K562 (cell line): ENCODE data around the gene CCT3. TPM values are rescaled to one million over a fixed set of nuclear protein-coding genes. Genes with fewer than 3 reads are reported as not detected.

Experiments
- ATF2 ChIP-seq: sonication (generic); formaldehyde crosslinking; IDR thresholded peaks from 2 replicates; pipeline ENCODE4 v1.8.1; 2022; ENCODE audit warnings: missing genetic modification reagents
- BACH1 ChIP-seq: fragments of 200-800 bp; sonication (Bioruptor generic); IDR thresholded peaks from 2 replicates; pipeline ENCODE4 v1.6.1; 2016; ENCODE audit warnings: missing genetic modification characterization, missing compliant biosample characterization
- CBX3 ChIP-seq, 2 experiments: IDR thresholded peaks; 1 replicate in 1 of 2; 2 replicates in 1 of 2; pipeline ENCODE4 v1.6.1; 2012; ENCODE audit warnings: inconsistent platforms in 2 of 2, low read length in 2 of 2, borderline replicate concordance in 1 of 2, control low read depth in 1 of 2
- CREB1 ChIP-seq, 2 experiments: sonication (generic) in 1 of 2; formaldehyde crosslinking in 1 of 2; IDR thresholded peaks; 2 replicates each; pipeline versions ENCODE4 v1.6.1 to v1.8.0; 2012 to 2022; ENCODE audit warnings: inconsistent platforms in 1 of 2, mild to moderate bottlenecking in 1 of 2, missing genetic modification reagents in 1 of 2, moderate library complexity in 1 of 2
- ELF1 ChIP-seq: fragments of 200-800 bp; sonication (Bioruptor generic); IDR thresholded peaks from 2 replicates; pipeline ENCODE4 v1.6.1; 2016; ENCODE audit warnings: missing genetic modification characterization, missing compliant biosample characterization
- JUND ChIP-seq, 2 experiments: IDR thresholded peaks; 2 replicates in 1 of 2; 3 replicates in 1 of 2; pipeline ENCODE4 v1.6.1; 2011; ENCODE audit warnings: borderline replicate concordance in 2 of 2, low read depth in 2 of 2, low read length in 2 of 2, improper control_type of control experiment in 1 of 2, missing biosample characterization in 1 of 2, missing genetic modification characterization in 1 of 2, missing genetic modification reagents in 1 of 2
- NEUROD1 ChIP-seq: fragments of 150-350 bp; IDR thresholded peaks from 2 replicates; pipeline ENCODE4 v1.6.1; 2014; ENCODE audit warnings: borderline replicate concordance, low read length, low read depth; ENCODE audit not compliant: partially characterized antibody
- PML ChIP-seq: IDR thresholded peaks from 2 replicates; pipeline ENCODE4 v1.6.1; 2012; ENCODE audit warnings: low read length, inconsistent platforms
- POLR2G ChIP-seq: fragments of 200-400 bp; formaldehyde crosslinking; IDR thresholded peaks from 2 replicates; pipeline ENCODE4 v1.6.1; 2017; ENCODE audit warnings: low read depth, mild to moderate bottlenecking, antibody characterized with exemption, low read length, moderate library complexity
- POLR3A ChIP-seq: IDR thresholded peaks from 2 replicates; pipeline ENCODE4 v1.6.1; 2011; ENCODE audit warnings: borderline replicate concordance, mild to moderate bottlenecking, moderate library complexity; ENCODE audit not compliant: insufficient read length, insufficient read depth; ENCODE audit errors: extremely low read depth
- RBM17 ChIP-seq: fragments of 200-400 bp; formaldehyde crosslinking; IDR thresholded peaks from 2 replicates; pipeline ENCODE4 v1.6.1; 2017; ENCODE audit warnings: low read depth, mild to moderate bottlenecking, low read length, borderline replicate concordance
- SRSF3 ChIP-seq: fragments of 200-400 bp; formaldehyde crosslinking; IDR thresholded peaks from 2 replicates; pipeline ENCODE4 v1.6.1; 2016; ENCODE audit warnings: mild to moderate bottlenecking, low read length, moderate library complexity; ENCODE audit not compliant: insufficient read depth
- YY1 ChIP-seq, 3 experiments: IDR thresholded peaks; 2 replicates each; pipeline ENCODE4 v1.6.1; 2011; ENCODE audit warnings: low read length in 2 of 3, mild to moderate bottlenecking in 2 of 3, moderate library complexity in 2 of 3, borderline replicate concordance in 1 of 3, control low read depth in 1 of 3, low read depth in 1 of 3; ENCODE audit not compliant: insufficient read depth in 3 of 3, insufficient replicate concordance in 2 of 3, control insufficient read depth in 1 of 3, insufficient read length in 1 of 3; ENCODE audit errors: extremely low read depth in 1 of 3
- ZNF175 ChIP-seq: fragments of 200-800 bp; sonication (Bioruptor generic); IDR thresholded peaks from 2 replicates; pipeline ENCODE4 v1.6.1; 2016; ENCODE audit warnings: low read depth, mild to moderate bottlenecking, missing genetic modification characterization, missing compliant biosample characterization
- polyA plus RNA-seq, 8 experiments: library from polyadenylated mRNA; depleted of rRNA in 4 of 8; stranded (reverse) in 5 of 8; unstranded in 3 of 8; fragments of >200 nt; fragmentation: Nextera tagmentation in 2 of 8; fragmentation: Illumina TruSeq in 1 of 8; extraction: Ambion mirVana in 2 of 8; extraction: Trizol in 1 of 8; gene quantifications; 2 replicates each; pipeline versions ENCODE4 v1.2.1 to v1.2.3, GENCODE V29; 2011 to 2014; ENCODE audit warnings: inconsistent platforms in 1 of 8, missing spikeins in 1 of 8
- total RNA-seq, 7 experiments: library from RNA; depleted of rRNA in 6 of 7; stranded (reverse); fragments of >200 nt in 6 of 7; fragmentation: Illumina TruSeq in 2 of 7; extraction: Trizol in 2 of 7; gene quantifications; 2 replicates each; pipeline versions ENCODE4 v1.2.1 to v1.2.3, GENCODE V29; 2011 to 2021; ENCODE audit warnings: low replicate concordance in 1 of 7
- TF ChIP-seq, protein P1 (sequence below), 2 experiments: IDR thresholded peaks; 2 replicates each; pipeline ENCODE4 v1.6.1; 2012; ENCODE audit warnings: improper control_type of control experiment in 2 of 2, low read depth in 2 of 2, low read length in 2 of 2, borderline replicate concordance in 1 of 2
- TF ChIP-seq, protein P2 (sequence below): fragments of 250-450 bp; sonication (Bioruptor Pico); IDR thresholded peaks from 2 replicates; pipeline ENCODE4 v1.8.0; 2021; ENCODE audit warnings: borderline replicate concordance, mild to moderate bottlenecking, moderate library complexity; ENCODE audit not compliant: poor library complexity, severe bottlenecking
- TF ChIP-seq, protein P3 (sequence below): fragments of 250-450 bp; sonication (Bioruptor Pico); IDR thresholded peaks from 2 replicates; pipeline ENCODE4 v1.8.0; 2022; ENCODE audit warnings: inconsistent platforms

The CCT3 gene
- total and polyA plus RNA-seq, 9 of the 15 experiments (the other 6 are each of a cell fraction or from before 2014, with no cell fraction given), result 475 to 1,167 (median 610) TPM

- TF ChIP-seq, protein P1, sequence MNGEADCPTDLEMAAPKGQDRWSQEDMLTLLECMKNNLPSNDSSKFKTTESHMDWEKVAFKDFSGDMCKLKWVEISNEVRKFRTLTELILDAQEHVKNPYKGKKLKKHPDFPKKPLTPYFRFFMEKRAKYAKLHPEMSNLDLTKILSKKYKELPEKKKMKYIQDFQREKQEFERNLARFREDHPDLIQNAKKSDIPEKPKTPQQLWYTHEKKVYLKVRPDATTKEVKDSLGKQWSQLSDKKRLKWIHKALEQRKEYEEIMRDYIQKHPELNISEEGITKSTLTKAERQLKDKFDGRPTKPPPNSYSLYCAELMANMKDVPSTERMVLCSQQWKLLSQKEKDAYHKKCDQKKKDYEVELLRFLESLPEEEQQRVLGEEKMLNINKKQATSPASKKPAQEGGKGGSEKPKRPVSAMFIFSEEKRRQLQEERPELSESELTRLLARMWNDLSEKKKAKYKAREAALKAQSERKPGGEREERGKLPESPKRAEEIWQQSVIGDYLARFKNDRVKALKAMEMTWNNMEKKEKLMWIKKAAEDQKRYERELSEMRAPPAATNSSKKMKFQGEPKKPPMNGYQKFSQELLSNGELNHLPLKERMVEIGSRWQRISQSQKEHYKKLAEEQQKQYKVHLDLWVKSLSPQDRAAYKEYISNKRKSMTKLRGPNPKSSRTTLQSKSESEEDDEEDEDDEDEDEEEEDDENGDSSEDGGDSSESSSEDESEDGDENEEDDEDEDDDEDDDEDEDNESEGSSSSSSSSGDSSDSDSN (IDR thresholded peaks at IDR 0.05; ENCODE audit: borderline replicate concordance in 1 of 2, low read depth in 2 of 2, low read length in 2 of 2), result peak in 1 of 2 experiments; percentile 42; a peak in 1 of 4 replicates
- TF ChIP-seq ATF2 (CRISPR knock-in tag) (no peak), CREB1 (IDR thresholded peaks at IDR 0.05) (peak; percentile 70), CREB1 (CRISPR knock-in tag; IDR thresholded peaks at IDR 0.05) (peak; percentile 77), JUND (IDR thresholded peaks at IDR 0.05; ENCODE audit: borderline replicate concordance, low read depth, low read length) (peak; percentile 79; the same call in 1 of the 2 replicates), JUND (tag; IDR thresholded peaks at IDR 0.05; ENCODE audit: borderline replicate concordance, low read depth, low read length) (peak; percentile 55; the same call in 1 of the 3 replicates), POLR2G (peak; percentile 100), YY1 (IDR thresholded peaks at IDR 0.05; ENCODE audit: borderline replicate concordance in 1 of 3, control insufficient read depth in 1 of 3, extremely low read depth in 1 of 3, insufficient read depth in 3 of 3, insufficient read length in 1 of 3, insufficient replicate concordance in 2 of 3, low read depth in 1 of 3, low read length in 2 of 3) (peak; percentile 93 to 98 (median 98)), ZNF175 (CRISPR knock-in tag) (peak; percentile 65; the same call in 1 of the 2 replicates), BACH1 (0 out of 2 replicates have a peak, but pooled peaks have one; percentile 25), NEUROD1 (peak; percentile 88), POLR3A (no peak), PML (0 out of 2 replicates have a peak, but pooled peaks have one; percentile 72), RBM17 (no peak), ELF1 (peak; percentile 92), SRSF3 (no peak), CBX3 (IDR thresholded peaks at IDR 0.05; ENCODE audit: borderline replicate concordance in 1 of 2, low read length in 2 of 2) (peak in 1 of 2 experiments; percentile 84; a peak in 1 of 3 replicates)
- TF ChIP-seq, protein P2, sequence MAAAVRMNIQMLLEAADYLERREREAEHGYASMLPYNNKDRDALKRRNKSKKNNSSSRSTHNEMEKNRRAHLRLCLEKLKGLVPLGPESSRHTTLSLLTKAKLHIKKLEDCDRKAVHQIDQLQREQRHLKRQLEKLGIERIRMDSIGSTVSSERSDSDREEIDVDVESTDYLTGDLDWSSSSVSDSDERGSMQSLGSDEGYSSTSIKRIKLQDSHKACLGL (CRISPR knock-in tag), result no peak
- TF ChIP-seq, protein P3, sequence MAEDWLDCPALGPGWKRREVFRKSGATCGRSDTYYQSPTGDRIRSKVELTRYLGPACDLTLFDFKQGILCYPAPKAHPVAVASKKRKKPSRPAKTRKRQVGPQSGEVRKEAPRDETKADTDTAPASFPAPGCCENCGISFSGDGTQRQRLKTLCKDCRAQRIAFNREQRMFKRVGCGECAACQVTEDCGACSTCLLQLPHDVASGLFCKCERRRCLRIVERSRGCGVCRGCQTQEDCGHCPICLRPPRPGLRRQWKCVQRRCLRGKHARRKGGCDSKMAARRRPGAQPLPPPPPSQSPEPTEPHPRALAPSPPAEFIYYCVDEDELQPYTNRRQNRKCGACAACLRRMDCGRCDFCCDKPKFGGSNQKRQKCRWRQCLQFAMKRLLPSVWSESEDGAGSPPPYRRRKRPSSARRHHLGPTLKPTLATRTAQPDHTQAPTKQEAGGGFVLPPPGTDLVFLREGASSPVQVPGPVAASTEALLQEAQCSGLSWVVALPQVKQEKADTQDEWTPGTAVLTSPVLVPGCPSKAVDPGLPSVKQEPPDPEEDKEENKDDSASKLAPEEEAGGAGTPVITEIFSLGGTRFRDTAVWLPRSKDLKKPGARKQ (CRISPR knock-in tag), result no peak
These were observed 55.4 kb downstream of the CCT3 start, which contains the start of gene SMG5 (continued) for GRCh38 chr1:156282479-156283222.
